C4-2B (cell line): ENCODE measurements around the gene MKS1.

Experiments used
- CTCF ChIP-seq: fragments of 450-650 bp; conservative IDR thresholded peaks from 2 replicates; pipeline ENCODE4 v1.5.1; 2017; ENCODE audit warnings: mild to moderate bottlenecking
- ZFX ChIP-seq: fragments of 450-650 bp; IDR thresholded peaks from 2 replicates; pipeline ENCODE4 v1.6.1; 2017

GRCh38 chr17:58187063-58187462 is 32.0 kb downstream of the MKS1 start:
- TF ChIP-seq CTCF: no peak
- no peak for TF ChIP-seq ZFX
